Endothelial cell of umbilical vein (primary cell): ENCODE measurements around the gene RUVBL1. TPM values are rescaled to one million over a fixed set of nuclear protein-coding genes. Genes with fewer than 3 reads are reported as not detected.

Experiments used
- BruUV-seq: library from RNA; stranded (reverse); fragments of 400-500 nt; replicated peaks from 2 replicates; lab custom pipeline; 2021; lab: Mats Ljungman, UMichigan
- CTCF ChIA-PET: fragments of 300-600, 350-600 bp; sonication (Branson Sonifier 250); formaldehyde crosslinking; loops from one replicate; lab custom pipeline; 2021; ENCODE audit warnings: antibody characterized with exemption, inconsistent platforms; lab: Charles Lee
- POLR2A ChIA-PET: fragments of 300-600, 350-600 bp; sonication (Branson Sonifier 250); formaldehyde crosslinking; loops from one replicate; lab custom pipeline; 2021; ENCODE audit warnings: antibody characterized with exemption, inconsistent platforms; lab: Charles Lee
- DNase-seq: peaks from one replicate; pipeline ENCODE4 v3.0.0-alpha.2; 2011; ENCODE audit warnings: low read depth, low spot score
- FAIRE-seq: peaks from 2 replicates; lab custom pipeline; 2011; peaks lifted over from hg19 to GRCh38; lab: Jason Lieb, UNC
- H2AFZ ChIP-seq: 2 replicates; pipeline ENCODE4 v1.6.0; 2012; ENCODE audit warnings: low read depth, low read length, control low read depth, inconsistent platforms
- H3K27ac ChIP-seq: 2 replicates; pipeline ENCODE4 v1.5.1; 2011; ENCODE audit warnings: low read depth, mild to moderate bottlenecking, control low read depth, low read length, moderate library complexity; ENCODE audit not compliant: insufficient read depth
- H3K27me3 ChIP-seq, 2 experiments: 2 replicates each; pipeline versions ENCODE4 v1.6.0 to v1.6.1; 2011; ENCODE audit warnings: low read length in 2 of 2, mixed read lengths in 1 of 2; ENCODE audit not compliant: control insufficient read depth in 2 of 2, insufficient read depth in 2 of 2
- H3K36me3 ChIP-seq, 2 experiments: 2 replicates in 1 of 2; 3 replicates in 1 of 2; pipeline ENCODE4 v1.5.1; 2011; ENCODE audit warnings: low read length in 2 of 2, mild to moderate bottlenecking in 1 of 2, moderate library complexity in 1 of 2; ENCODE audit not compliant: control insufficient read depth in 2 of 2, insufficient read depth in 2 of 2; ENCODE audit errors: extremely low read depth in 1 of 2
- H3K4me1 ChIP-seq: 3 replicates; pipeline ENCODE4 v1.5.1; 2011; ENCODE audit warnings: mild to moderate bottlenecking, low read length; ENCODE audit not compliant: control insufficient read depth, insufficient read depth; ENCODE audit errors: extremely low read depth
- H3K4me2 ChIP-seq: 2 replicates; pipeline ENCODE4 v1.6.1; 2011; ENCODE audit warnings: low read length, control low read depth, mixed read lengths; ENCODE audit not compliant: insufficient read depth
- H3K4me3 ChIP-seq, 3 experiments: fragments of 200-600 bp in 1 of 3; sonication (generic), shearing (Covaris generic) in 1 of 3; replicated peaks in 1 of 3; 2 replicates each; pipeline ENCODE4 v1.5.1; 2011 to 2016; ENCODE audit warnings: control low read depth in 3 of 3, low read length in 3 of 3, mild to moderate bottlenecking in 2 of 3, inconsistent platforms in 1 of 3, low read depth in 1 of 3, moderate library complexity in 1 of 3; ENCODE audit not compliant: insufficient read depth in 1 of 3
- H3K79me2 ChIP-seq: 2 replicates; pipeline ENCODE4 v1.6.0; 2012; ENCODE audit warnings: low read length, inconsistent platforms; ENCODE audit not compliant: control insufficient read depth, insufficient read depth
- H3K9ac ChIP-seq: replicated peaks from 2 replicates; pipeline ENCODE3; 2011; ENCODE audit warnings: low read length, control low read depth; ENCODE audit not compliant: insufficient read depth; ENCODE audit errors: extremely low read depth
- H3K9me1 ChIP-seq: replicated peaks from 3 replicates; pipeline ENCODE4 v1.6.0; 2011; ENCODE audit warnings: mild to moderate bottlenecking, low read length; ENCODE audit not compliant: control insufficient read depth, insufficient read depth; ENCODE audit errors: extremely low read depth
- H3K9me3 ChIP-seq: replicated peaks from 2 replicates; pipeline ENCODE4 v1.5.1; 2012; ENCODE audit warnings: low read length, inconsistent platforms; ENCODE audit not compliant: control insufficient read depth, insufficient read depth
- H4K20me1 ChIP-seq: replicated peaks from 2 replicates; pipeline ENCODE3; 2011; ENCODE audit warnings: mild to moderate bottlenecking, low read length; ENCODE audit not compliant: control insufficient read depth, insufficient read depth; ENCODE audit errors: extremely low read depth
- EZH2 ChIP-seq: IDR thresholded peaks from 2 replicates; pipeline ENCODE4 v1.6.1; 2012; ENCODE audit warnings: borderline replicate concordance, low read depth, mild to moderate bottlenecking, moderate library complexity, low read length, inconsistent platforms; ENCODE audit not compliant: severe bottlenecking
- FOS ChIP-seq: IDR thresholded peaks from 2 replicates; pipeline ENCODE4 v1.6.1; 2011; ENCODE audit warnings: mild to moderate bottlenecking, low read length, moderate library complexity, borderline replicate concordance; ENCODE audit not compliant: insufficient read depth
- GATA2 ChIP-seq: IDR thresholded peaks from 2 replicates; pipeline ENCODE4 v1.7.0; 2011; ENCODE audit warnings: low read depth, mild to moderate bottlenecking, moderate library complexity, mixed read lengths, low read length; ENCODE audit not compliant: insufficient read length, insufficient read depth
- JUN ChIP-seq: IDR thresholded peaks from 2 replicates; pipeline ENCODE4 v1.6.1; 2011; ENCODE audit warnings: borderline replicate concordance, low read depth; ENCODE audit not compliant: insufficient read length, insufficient read depth
- MYC ChIP-seq: IDR thresholded peaks from one replicate; pipeline ENCODE4 v1.6.1; 2011; ENCODE audit warnings: mild to moderate bottlenecking, low read depth, low read length
- POLR2A ChIP-seq: IDR thresholded peaks from 2 replicates; pipeline ENCODE4 v1.6.1; 2012; ENCODE audit warnings: low read depth, mild to moderate bottlenecking, control low read depth, low read length
- POLR2AphosphoS5 ChIP-seq: IDR thresholded peaks from 2 replicates; pipeline ENCODE4 v1.6.1; 2012; ENCODE audit warnings: low read depth, mild to moderate bottlenecking, control low read depth, low read length, moderate library complexity; ENCODE audit not compliant: insufficient read depth
- dilution Hi-C: fragments of 300-500 bp; cut with MboI; formaldehyde crosslinking; loops from one replicate; pipeline ENCODE4 v1.15.0; 2019; ENCODE audit warnings: low sequenced_read_pairs; ENCODE audit not compliant: extremely low pct_ligation_motif_present
- intact Hi-C: fragments of 100-400 bp; cut with micrococcal nuclease; formaldehyde crosslinking; loops from one replicate; pipeline ENCODE4 v1.10.0; 2022
- polyA plus RNA-seq, 4 experiments: library from polyadenylated mRNA; depleted of rRNA in 3 of 4; stranded (reverse) in 3 of 4; unstranded in 1 of 4; fragments of >200 nt; gene quantifications; 2 replicates each; pipeline versions ENCODE4 v1.2.1 to v1.2.3, GENCODE V29; 2011 to 2012; ENCODE audit warnings: missing spikeins in 1 of 4
- total RNA-seq: library from RNA; stranded (reverse); gene quantifications from 2 replicates; pipeline ENCODE4 v1.2.3, GENCODE V29; 2021
- TF ChIP-seq, protein P1 (sequence below): IDR thresholded peaks from 2 replicates; pipeline ENCODE4 v1.6.1; 2011; ENCODE audit not compliant: insufficient read depth, insufficient read length
- TF ChIP-seq, protein P2 (sequence below), 2 donors: IDR thresholded peaks; 1 replicate in 1 of 2; 2 replicates in 1 of 2; pipeline ENCODE4 v1.5.1; 2011; ENCODE audit warnings: low read length in 2 of 2, mild to moderate bottlenecking in 2 of 2, moderate library complexity in 2 of 2, control low read depth in 1 of 2, inconsistent platforms in 1 of 2, low read depth in 1 of 2; ENCODE audit not compliant: insufficient read depth in 1 of 2; ENCODE audit errors: extremely low read depth in 1 of 2

The RUVBL1 gene
- total and polyA plus RNA-seq, 2 donors (not counting 3 experiments of a cell fraction or from before 2014, with no cell fraction given), result 52.5 to 58.5 TPM

DNA sequence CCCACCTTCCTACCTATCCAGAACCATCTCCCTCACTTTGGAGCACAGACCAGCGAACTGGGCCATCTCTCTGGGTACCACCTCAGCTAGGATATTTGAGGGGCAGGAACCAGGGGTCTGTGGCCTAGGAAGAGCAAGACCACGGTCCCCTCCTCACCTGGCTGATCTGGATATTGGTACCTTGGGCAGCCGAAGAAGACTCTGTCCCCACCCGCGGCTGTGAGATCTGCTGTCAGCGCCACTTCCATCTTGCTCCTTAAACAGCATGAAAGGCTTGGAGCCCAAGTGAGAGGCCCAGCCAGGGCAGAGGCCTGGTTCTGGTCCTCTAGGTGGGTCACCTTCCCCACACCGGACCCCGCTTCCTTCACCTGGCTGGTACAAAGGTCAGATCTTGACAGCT lies 44.7 kb downstream of the RUVBL1 start:
- Histone ChIP-seq H3K4me2 (no peak overlapping the region), H4K20me1 (no peaks in the 10 kb centered on the region), H3K9me1 (no peaks in the 10 kb centered on the region), H3K79me2 (no peaks in the 10 kb centered on the region), H3K9me3 (no peaks in the 10 kb centered on the region), H3K27ac (no peak overlapping the region), H2AFZ (no peak overlapping the region), H3K27me3 (no peaks in the 10 kb centered on the region), H3K9ac (no peak overlapping the region), H3K4me1 (peaks cover 34% of the 10 kb centered on the region), H3K4me3 (no peak overlapping the region), H3K36me3 (peaks cover 0 to 13% of the 10 kb centered on the region in 2 experiments)
- ChIA-PET POLR2A (no interaction called here), CTCF (no interaction called here)
- TF ChIP-seq EZH2 (no peak), POLR2A (no peak), POLR2AphosphoS5 (no peak), JUN (no peak), MYC (no peak), FOS (no peak), GATA2 (no peak)
- TF ChIP-seq, protein P1, sequence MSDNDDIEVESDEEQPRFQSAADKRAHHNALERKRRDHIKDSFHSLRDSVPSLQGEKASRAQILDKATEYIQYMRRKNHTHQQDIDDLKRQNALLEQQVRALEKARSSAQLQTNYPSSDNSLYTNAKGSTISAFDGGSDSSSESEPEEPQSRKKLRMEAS, result no peak
- TF ChIP-seq, protein P2, sequence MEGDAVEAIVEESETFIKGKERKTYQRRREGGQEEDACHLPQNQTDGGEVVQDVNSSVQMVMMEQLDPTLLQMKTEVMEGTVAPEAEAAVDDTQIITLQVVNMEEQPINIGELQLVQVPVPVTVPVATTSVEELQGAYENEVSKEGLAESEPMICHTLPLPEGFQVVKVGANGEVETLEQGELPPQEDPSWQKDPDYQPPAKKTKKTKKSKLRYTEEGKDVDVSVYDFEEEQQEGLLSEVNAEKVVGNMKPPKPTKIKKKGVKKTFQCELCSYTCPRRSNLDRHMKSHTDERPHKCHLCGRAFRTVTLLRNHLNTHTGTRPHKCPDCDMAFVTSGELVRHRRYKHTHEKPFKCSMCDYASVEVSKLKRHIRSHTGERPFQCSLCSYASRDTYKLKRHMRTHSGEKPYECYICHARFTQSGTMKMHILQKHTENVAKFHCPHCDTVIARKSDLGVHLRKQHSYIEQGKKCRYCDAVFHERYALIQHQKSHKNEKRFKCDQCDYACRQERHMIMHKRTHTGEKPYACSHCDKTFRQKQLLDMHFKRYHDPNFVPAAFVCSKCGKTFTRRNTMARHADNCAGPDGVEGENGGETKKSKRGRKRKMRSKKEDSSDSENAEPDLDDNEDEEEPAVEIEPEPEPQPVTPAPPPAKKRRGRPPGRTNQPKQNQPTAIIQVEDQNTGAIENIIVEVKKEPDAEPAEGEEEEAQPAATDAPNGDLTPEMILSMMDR (IDR thresholded peaks at IDR 0.05; ENCODE audit: extremely low read depth in 1 of 2, insufficient read depth in 1 of 2, low read depth in 1 of 2, low read length in 2 of 2), result no peak
- BruUV-seq, result no TSS peak
- no peak for DNase-seq
- intact Hi-C loops (loop anchor here (5.0 kb wide), 1 partner anchor 403 kb away; no protein-coding TSS in a partner anchor), dilution Hi-C loops (no loop called here)
- no peak for FAIRE-seq
